NCI-H2227 treated with DMSO at 0.1 percent for 48 hours (cell line): Measurements from ENCODE around the gene SWSAP1.

Source experiments
- DNase-seq: peaks from one replicate; lab custom pipeline; 2025; lab: John Stamatoyannopoulos, UW

Gene SWSAP1

GRCh38 chr19:11355160-11356073 is 19.0 kb upstream of the SWSAP1 start, which contains the start of gene PLPPR2:
PLPPR2 (plus strand) TSS chr19:11355432; CDS start chr19:11357674, 2,242 bp downstream.
- peak; percentile 41 for DNase-seq

- DNase-seq, result no peak
These were observed 18.4 kb upstream of the SWSAP1 start for GRCh38 chr19:11356074-11356397.

- no peak for DNase-seq
These were observed 17.6 kb upstream of the SWSAP1 start for GRCh38 chr19:11356676-11357550.

- DNase-seq, result no peak
These were observed 15.0 kb upstream of the SWSAP1 start for GRCh38 chr19:11359421-11359820.

GRCh38 chr19:11361037-11361770 is 13.3 kb upstream of the SWSAP1 start:
- DNase-seq, result no peak

- no peak for DNase-seq
These were observed 12.4 kb upstream of the SWSAP1 start for GRCh38 chr19:11361771-11362731.

- DNase-seq, result no peak
These were observed 10.6 kb upstream of the SWSAP1 start for GRCh38 chr19:11363881-11364280.

- DNase-seq, result no peak
These were observed 10.1 kb upstream of the SWSAP1 start for GRCh38 chr19:11364296-11364904.

GRCh38 chr19:11364935-11365334 is 9.5 kb upstream of the SWSAP1 start:
- no peak for DNase-seq

- no peak for DNase-seq
These were observed 8.8 kb upstream of the SWSAP1 start for GRCh38 chr19:11365557-11366117.

GRCh38 chr19:11367528-11367927 is 6.9 kb upstream of the SWSAP1 start:
- DNase-seq, result no peak

GRCh38 chr19:11370744-11371143 is 3.7 kb upstream of the SWSAP1 start:
- DNase-seq, result no peak

- peak; percentile 56 for DNase-seq
These were observed 1.1 kb upstream of the SWSAP1 start for GRCh38 chr19:11373166-11373884.

- DNase-seq, result no peak
These were observed 507 bp upstream of the SWSAP1 start for GRCh38 chr19:11373885-11374432.

- DNase-seq, result no peak
These were observed 880 bp downstream of the SWSAP1 start for GRCh38 chr19:11375143-11375948.

GRCh38 chr19:11377237-11377636 is 2.8 kb downstream of the SWSAP1 start:
- no peak for DNase-seq

- DNase-seq, result no peak
These were observed 3.3 kb downstream of the SWSAP1 start for GRCh38 chr19:11377756-11378155.
